HepG2 (cell line): ENCODE measurements around the gene EDC3. TPM values are rescaled to one million over a fixed set of nuclear protein-coding genes. Genes with fewer than 3 reads are reported as not detected.

Experiments used
- HOXA3 ChIP-seq: sonication (generic); formaldehyde crosslinking; IDR thresholded peaks from 2 replicates; pipeline ENCODE4 v1.5.0; 2020; ENCODE audit warnings: missing genetic modification reagents
- IKZF1 ChIP-seq: fragments of 450-650 bp; IDR thresholded peaks from 2 replicates; pipeline ENCODE4 v1.7.1; 2016
- KMT2A ChIP-seq: sonication (generic); formaldehyde crosslinking; IDR thresholded peaks from 2 replicates; pipeline ENCODE4 v1.4.0; 2020; ENCODE audit warnings: missing genetic modification reagents
- MBNL3 ChIP-seq: fragments of 250-450 bp; sonication (Bioruptor Pico); conservative IDR thresholded peaks from 2 replicates; pipeline ENCODE4 v1.8.0; 2022; ENCODE audit warnings: mild to moderate bottlenecking, inconsistent platforms
- MIER3 ChIP-seq: IDR thresholded peaks from 2 replicates; pipeline ENCODE4 v1.6.1; 2016; ENCODE audit warnings: missing compliant biosample characterization, borderline replicate concordance
- MLX ChIP-seq: IDR thresholded peaks from 2 replicates; pipeline ENCODE4 v1.6.1; 2016
- MXI1 ChIP-seq: IDR thresholded peaks from 3 replicates; pipeline ENCODE4 v1.6.1; 2012; ENCODE audit warnings: low read depth, low read length, inconsistent platforms, borderline replicate concordance
- NFYC ChIP-seq: IDR thresholded peaks from 2 replicates; pipeline ENCODE4 v1.6.1; 2016; ENCODE audit warnings: missing genetic modification reagents, missing compliant biosample characterization
- RCOR2 ChIP-seq: IDR thresholded peaks from 2 replicates; pipeline ENCODE4 v1.6.1; 2016; ENCODE audit warnings: missing biosample characterization, missing genetic modification reagents
- RELA ChIP-seq: sonication (generic); formaldehyde crosslinking; IDR thresholded peaks from 2 replicates; pipeline ENCODE4 v1.4.0; 2020; ENCODE audit warnings: missing genetic modification reagents
- SRY ChIP-seq: sonication (generic); formaldehyde crosslinking; IDR thresholded peaks from 2 replicates; pipeline ENCODE4 v1.8.0; 2022; ENCODE audit warnings: mild to moderate bottlenecking, missing genetic modification reagents
- TEF ChIP-seq: sonication (generic); formaldehyde crosslinking; IDR thresholded peaks from 2 replicates; pipeline ENCODE4 v1.5.0; 2020; ENCODE audit warnings: missing genetic modification reagents
- YY1 ChIP-seq: IDR thresholded peaks from 2 replicates; pipeline ENCODE4 v1.6.1; 2011; ENCODE audit warnings: low read length, low read depth, moderate library complexity, mild to moderate bottlenecking; ENCODE audit not compliant: insufficient read depth, insufficient replicate concordance
- ZBTB21 ChIP-seq: sonication (generic); formaldehyde crosslinking; IDR thresholded peaks from 2 replicates; pipeline ENCODE4 v1.4.0; 2020; ENCODE audit warnings: missing genetic modification reagents
- ZFP37 ChIP-seq: sonication (generic); formaldehyde crosslinking; IDR thresholded peaks from 2 replicates; pipeline ENCODE4 v1.4.0; 2020; ENCODE audit warnings: missing genetic modification reagents, borderline replicate concordance
- ZNF33A ChIP-seq: sonication (generic); formaldehyde crosslinking; IDR thresholded peaks from 2 replicates; pipeline ENCODE4 v1.5.1; 2020; ENCODE audit warnings: missing genetic modification reagents, mild to moderate bottlenecking, moderate library complexity, borderline replicate concordance
- ZNF430 ChIP-seq: sonication (generic); formaldehyde crosslinking; IDR thresholded peaks from 2 replicates; pipeline ENCODE4 v1.9.0; 2021; ENCODE audit warnings: mild to moderate bottlenecking, missing genetic modification reagents
- ZNF563 ChIP-seq: sonication (generic); formaldehyde crosslinking; IDR thresholded peaks from 2 replicates; pipeline ENCODE4 v1.8.0; 2022; ENCODE audit warnings: mild to moderate bottlenecking, moderate library complexity, missing genetic modification reagents
- ZNF7 ChIP-seq: IDR thresholded peaks from 2 replicates; pipeline ENCODE4 v1.6.1; 2016; ENCODE audit warnings: missing biosample characterization, missing genetic modification reagents
- ZNF724P ChIP-seq: sonication (generic); formaldehyde crosslinking; IDR thresholded peaks from 2 replicates; pipeline ENCODE4 v1.8.0; 2022; ENCODE audit warnings: missing genetic modification reagents, borderline replicate concordance
- ZNF773 ChIP-seq: sonication (generic); formaldehyde crosslinking; IDR thresholded peaks from 2 replicates; pipeline ENCODE4 v1.4.0; 2020; ENCODE audit warnings: missing genetic modification reagents, borderline replicate concordance
- polyA plus RNA-seq, 8 experiments: library from polyadenylated mRNA; depleted of rRNA in 3 of 8; stranded (reverse) in 7 of 8; unstranded in 1 of 8; fragments of >200 nt; fragmentation: Illumina TruSeq in 4 of 8; extraction: Trizol in 4 of 8; gene quantifications; 2 replicates each; pipeline versions ENCODE4 v1.2.1 to v1.2.3, GENCODE V29; 2011 to 2016; ENCODE audit warnings: low read depth in 4 of 8, missing spikeins in 1 of 8, mixed read lengths in 1 of 8; ENCODE audit not compliant: insufficient read depth in 1 of 8
- total RNA-seq, 5 experiments: library from RNA; depleted of rRNA; stranded (reverse); fragments of >200 nt; fragmentation: Illumina TruSeq; extraction: Trizol; gene quantifications; 2 replicates each; pipeline ENCODE4 v1.2.3, GENCODE V29; 2016; ENCODE audit warnings: low read depth in 1 of 5
- TF ChIP-seq, protein P1 (sequence below): sonication (generic); formaldehyde crosslinking; IDR thresholded peaks from 2 replicates; pipeline ENCODE4 v1.4.0; 2020; ENCODE audit warnings: mild to moderate bottlenecking, low read depth, missing genetic modification reagents
- TF ChIP-seq, protein P2 (sequence below): sonication (generic); formaldehyde crosslinking; IDR thresholded peaks from 2 replicates; pipeline ENCODE4 v1.8.0; 2022; ENCODE audit warnings: missing genetic modification reagents, mild to moderate bottlenecking, borderline replicate concordance
- TF ChIP-seq, protein P3 (sequence below): IDR thresholded peaks from 2 replicates; pipeline ENCODE4 v1.6.1; 2016; ENCODE audit warnings: mild to moderate bottlenecking, missing biosample characterization, missing genetic modification reagents
- TF ChIP-seq, protein P4 (sequence below): IDR thresholded peaks from 2 replicates; pipeline ENCODE4 v1.6.1; 2016; ENCODE audit warnings: low read depth, control low read depth

Gene EDC3
- total and polyA plus RNA-seq, 2 of the 13 experiments (the other 11 are each of a cell fraction or from before 2014, with no cell fraction given): 17.4 to 32.0 TPM

DNA sequence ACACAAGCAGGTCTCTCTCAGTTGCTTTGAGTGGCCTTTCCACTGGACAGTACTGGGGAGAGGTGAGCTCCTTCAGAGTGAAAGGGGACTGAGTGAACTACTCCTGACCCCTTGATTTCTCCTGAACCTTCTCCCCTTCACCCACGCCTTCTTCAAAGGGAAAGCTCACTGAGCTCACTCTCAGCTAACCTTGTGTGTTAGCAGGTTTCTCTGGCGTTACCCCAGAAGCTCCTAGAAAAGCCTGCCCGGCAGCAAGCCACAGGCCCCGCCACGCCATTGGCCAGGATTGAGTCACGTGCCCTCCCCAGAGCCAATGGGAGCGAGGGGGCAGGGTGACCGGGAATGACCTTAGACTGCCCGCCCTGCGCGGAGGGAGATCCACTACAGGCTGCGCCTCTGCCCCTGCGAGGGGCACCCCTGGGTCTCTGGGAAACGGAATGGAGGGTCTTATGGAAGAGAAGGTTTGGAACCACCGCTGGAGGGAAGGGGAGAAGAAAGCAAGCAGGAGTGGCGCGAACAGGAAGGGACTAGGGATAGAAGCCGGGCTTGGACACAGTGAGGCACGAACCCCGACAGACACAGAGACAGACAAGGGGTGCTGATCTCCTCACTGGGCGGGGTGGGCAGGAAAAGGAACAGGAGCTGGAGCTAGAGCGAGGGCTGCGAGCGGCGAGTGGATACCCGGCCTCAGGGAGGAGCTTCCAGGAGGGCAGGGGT is 97.5 kb downstream of the EDC3 start (continued):
- TF ChIP-seq RCOR2 (CRISPR knock-in tag) (no peak), SRY (CRISPR knock-in tag) (0 out of 2 replicates have a peak, but pooled peaks have one; percentile 59), ZNF7 (CRISPR knock-in tag) (0 out of 2 replicates have a peak, but pooled peaks have one; percentile 25), MLX (CRISPR knock-in tag) (peak; percentile 51; the same call in 1 of the 2 replicates), ZNF773 (CRISPR knock-in tag) (no peak), ZNF430 (peak; percentile 87), ZBTB21 (CRISPR knock-in tag) (no peak), HOXA3 (CRISPR knock-in tag) (0 out of 2 replicates have a peak, but pooled peaks have one; percentile 23), RELA (CRISPR knock-in tag) (0 out of 2 replicates have a peak, but pooled peaks have one; percentile 45), MXI1 (peak; percentile 47; the same call in 1 of the 3 replicates), ZNF724P (CRISPR knock-in tag) (no peak), IKZF1 (no peak), MIER3 (CRISPR knock-in tag) (peak; percentile 32; the same call in 1 of the 2 replicates), YY1 (peak; percentile 32), ZNF563 (CRISPR knock-in tag) (no peak; the same call in 1 of the 2 replicates), ZNF33A (no peak), KMT2A (peak; percentile 79), MBNL3 (0 out of 2 replicates have a peak, but pooled peaks have one; percentile 29), TEF (CRISPR knock-in tag) (no peak), ZFP37 (CRISPR knock-in tag) (no peak), NFYC (CRISPR knock-in tag) (peak; percentile 99)
- TF ChIP-seq, protein P1, sequence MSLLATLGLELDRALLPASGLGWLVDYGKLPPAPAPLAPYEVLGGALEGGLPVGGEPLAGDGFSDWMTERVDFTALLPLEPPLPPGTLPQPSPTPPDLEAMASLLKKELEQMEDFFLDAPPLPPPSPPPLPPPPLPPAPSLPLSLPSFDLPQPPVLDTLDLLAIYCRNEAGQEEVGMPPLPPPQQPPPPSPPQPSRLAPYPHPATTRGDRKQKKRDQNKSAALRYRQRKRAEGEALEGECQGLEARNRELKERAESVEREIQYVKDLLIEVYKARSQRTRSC (CRISPR knock-in tag): no peak
- TF ChIP-seq, protein P2, sequence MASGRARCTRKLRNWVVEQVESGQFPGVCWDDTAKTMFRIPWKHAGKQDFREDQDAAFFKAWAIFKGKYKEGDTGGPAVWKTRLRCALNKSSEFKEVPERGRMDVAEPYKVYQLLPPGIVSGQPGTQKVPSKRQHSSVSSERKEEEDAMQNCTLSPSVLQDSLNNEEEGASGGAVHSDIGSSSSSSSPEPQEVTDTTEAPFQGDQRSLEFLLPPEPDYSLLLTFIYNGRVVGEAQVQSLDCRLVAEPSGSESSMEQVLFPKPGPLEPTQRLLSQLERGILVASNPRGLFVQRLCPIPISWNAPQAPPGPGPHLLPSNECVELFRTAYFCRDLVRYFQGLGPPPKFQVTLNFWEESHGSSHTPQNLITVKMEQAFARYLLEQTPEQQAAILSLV (CRISPR knock-in tag): peak; percentile 86; the same call in 1 of the 2 replicates
- TF ChIP-seq, protein P3, sequence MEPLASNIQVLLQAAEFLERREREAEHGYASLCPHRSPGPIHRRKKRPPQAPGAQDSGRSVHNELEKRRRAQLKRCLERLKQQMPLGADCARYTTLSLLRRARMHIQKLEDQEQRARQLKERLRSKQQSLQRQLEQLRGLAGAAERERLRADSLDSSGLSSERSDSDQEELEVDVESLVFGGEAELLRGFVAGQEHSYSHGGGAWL (CRISPR knock-in tag): peak; percentile 54; the same call in 1 of the 2 replicates
- TF ChIP-seq, protein P4, sequence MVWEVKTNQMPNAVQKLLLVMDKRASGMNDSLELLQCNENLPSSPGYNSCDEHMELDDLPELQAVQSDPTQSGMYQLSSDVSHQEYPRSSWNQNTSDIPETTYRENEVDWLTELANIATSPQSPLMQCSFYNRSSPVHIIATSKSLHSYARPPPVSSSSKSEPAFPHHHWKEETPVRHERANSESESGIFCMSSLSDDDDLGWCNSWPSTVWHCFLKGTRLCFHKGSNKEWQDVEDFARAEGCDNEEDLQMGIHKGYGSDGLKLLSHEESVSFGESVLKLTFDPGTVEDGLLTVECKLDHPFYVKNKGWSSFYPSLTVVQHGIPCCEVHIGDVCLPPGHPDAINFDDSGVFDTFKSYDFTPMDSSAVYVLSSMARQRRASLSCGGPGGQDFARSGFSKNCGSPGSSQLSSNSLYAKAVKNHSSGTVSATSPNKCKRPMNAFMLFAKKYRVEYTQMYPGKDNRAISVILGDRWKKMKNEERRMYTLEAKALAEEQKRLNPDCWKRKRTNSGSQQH (CRISPR knock-in tag): peak; percentile 34; the same call in 1 of the 2 replicates
